ENCODE results near the gene IFT74. TPM values are rescaled to one million over a fixed set of nuclear protein-coding genes. Genes with fewer than 3 reads are reported as not detected.
A peak's percentile ranks its signal among the peaks of the same experiment; 100 is the strongest.
"Not testable (repeated sequence)": the region's sequence is repeated elsewhere in the genome, so short reads cannot be mapped to it uniquely, and the experiment has no call there.

Gene IFT74
- polyA plus RNA-seq, 3 donors = 33.4 to 47.1 (median 37.2) TPM

GRCh38 chr9:27047136-27047535, 90.9 kb downstream of the IFT74 start:
- DNase-seq (ENCODE audit: extremely low read depth in 1 of 11, low read depth in 9 of 11, low spot score in 4 of 11) = no peak

GRCh38 chr9:27053369-27054022, 97.3 kb downstream of the IFT74 start:
- peak in 4 of 11 donors; percentile 4 to 9 (median 6) for DNase-seq (ENCODE audit: extremely low read depth in 1 of 11, low read depth in 9 of 11, low spot score in 4 of 11)

- no peak for DNase-seq (ENCODE audit: extremely low read depth in 1 of 11, low read depth in 9 of 11, low spot score in 4 of 11)
These were observed 97.9 kb downstream of the IFT74 start for GRCh38 chr9:27054125-27054524.

DNA sequence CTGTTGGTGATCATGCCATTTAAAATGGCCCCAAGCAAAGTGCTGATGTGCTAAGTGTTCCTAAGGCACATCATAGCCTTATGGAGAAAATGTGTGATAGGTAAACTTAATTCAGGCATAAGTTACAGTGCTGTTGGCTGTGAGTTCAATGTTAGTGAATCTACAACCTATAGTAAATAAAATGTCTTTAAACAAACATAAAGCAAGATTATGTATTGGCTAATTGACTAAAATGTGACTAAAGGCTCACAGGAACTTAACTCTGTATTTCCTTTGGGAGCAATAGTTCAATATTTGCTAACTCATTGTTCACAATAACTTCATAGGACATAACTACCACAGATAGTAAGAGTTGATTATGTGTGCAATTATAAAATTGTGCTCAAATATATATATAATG, 98.6 kb downstream of the IFT74 start:
- no peak for DNase-seq (ENCODE audit: extremely low read depth in 1 of 11, low read depth in 9 of 11, low spot score in 4 of 11)

GRCh38 chr9:27059412-27059811, 103.2 kb downstream of the IFT74 start:
- DNase-seq (ENCODE audit: extremely low read depth in 1 of 11, low read depth in 9 of 11, low spot score in 4 of 11) = no peak

- no peak for DNase-seq (ENCODE audit: extremely low read depth in 1 of 11, low read depth in 9 of 11, low spot score in 4 of 11)
These were observed 103.7 kb downstream of the IFT74 start for GRCh38 chr9:27059907-27060306.

- DNase-seq (ENCODE audit: extremely low read depth in 1 of 11, low read depth in 9 of 11, low spot score in 4 of 11) = no peak
These were observed 109.1 kb downstream of the IFT74 start for GRCh38 chr9:27065288-27065687.

DNA sequence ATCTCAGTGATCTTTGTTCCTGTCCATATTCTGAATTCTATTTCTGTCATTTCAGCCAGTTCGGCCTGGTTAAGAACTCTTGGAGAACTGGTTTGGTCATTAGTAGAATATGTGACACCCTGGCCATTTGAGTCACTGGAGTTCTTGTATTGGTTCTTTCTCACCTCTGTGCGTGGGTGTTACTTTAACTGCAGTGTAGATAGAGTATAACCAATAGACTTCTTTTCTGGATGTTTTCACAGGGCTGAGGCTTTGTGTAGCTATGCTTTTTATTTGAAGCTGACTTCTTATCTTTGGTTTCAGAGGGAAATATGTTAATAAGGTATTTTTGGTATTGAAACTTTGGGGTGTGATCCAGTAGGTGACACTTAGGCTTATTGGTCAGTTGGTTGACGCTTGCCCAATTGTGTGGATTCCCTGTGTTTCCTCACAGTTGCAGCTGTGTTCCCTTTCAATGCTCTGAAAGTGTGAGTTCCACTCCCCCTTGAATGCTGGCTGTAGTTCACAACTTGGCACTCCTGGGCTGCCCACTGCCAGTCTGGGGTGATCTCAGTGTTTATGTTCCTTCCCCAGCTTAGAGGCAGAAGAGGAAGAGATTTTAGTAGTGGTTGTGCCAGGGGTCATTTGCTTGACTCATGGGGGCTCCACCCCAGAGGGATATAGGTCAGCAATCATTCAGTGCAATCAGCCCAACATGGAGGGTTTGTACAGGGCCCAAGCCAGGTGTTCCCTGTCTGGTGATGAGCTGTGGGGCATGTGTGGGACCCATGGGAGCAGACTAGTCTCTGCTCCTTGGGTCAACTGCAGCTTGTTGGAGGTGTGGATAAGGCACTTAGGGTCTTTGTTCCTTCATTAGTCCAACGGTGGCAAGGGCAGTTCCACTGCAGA, 117.9 kb downstream of the IFT74 start:
- no peak for DNase-seq (ENCODE audit: extremely low read depth in 1 of 11, low read depth in 9 of 11, low spot score in 4 of 11)

DNA sequence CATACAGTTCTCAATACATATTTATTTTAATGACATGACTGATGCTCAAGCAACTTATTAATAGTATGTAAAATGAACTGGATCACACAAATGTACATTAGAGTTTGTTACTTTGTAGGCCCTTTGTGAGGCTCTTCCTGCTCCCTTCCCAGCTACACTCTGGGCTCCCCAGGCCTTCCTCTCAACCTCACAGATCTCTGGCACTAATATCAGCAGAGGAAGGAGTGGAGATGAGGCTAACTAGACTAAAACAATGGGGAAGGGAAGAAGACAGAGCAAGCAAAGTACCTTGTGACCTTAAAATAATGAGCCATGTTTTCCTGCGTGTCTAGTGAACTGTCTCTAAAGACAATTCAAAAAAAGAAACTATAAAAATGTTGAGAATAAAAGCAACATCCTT, 122.5 kb downstream of the IFT74 start:
- peak in 1 of 11 donors; percentile 20 for DNase-seq (ENCODE audit: extremely low read depth in 1 of 11, low read depth in 9 of 11, low spot score in 4 of 11)

GRCh38 chr9:27085456-27085855, 129.2 kb downstream of the IFT74 start:
- DNase-seq (ENCODE audit: extremely low read depth in 1 of 11, low read depth in 9 of 11, low spot score in 4 of 11) = no peak

- no peak for DNase-seq (ENCODE audit: extremely low read depth in 1 of 11, low read depth in 9 of 11, low spot score in 4 of 11)
These were observed 130.8 kb downstream of the IFT74 start for GRCh38 chr9:27086818-27087680.

DNA sequence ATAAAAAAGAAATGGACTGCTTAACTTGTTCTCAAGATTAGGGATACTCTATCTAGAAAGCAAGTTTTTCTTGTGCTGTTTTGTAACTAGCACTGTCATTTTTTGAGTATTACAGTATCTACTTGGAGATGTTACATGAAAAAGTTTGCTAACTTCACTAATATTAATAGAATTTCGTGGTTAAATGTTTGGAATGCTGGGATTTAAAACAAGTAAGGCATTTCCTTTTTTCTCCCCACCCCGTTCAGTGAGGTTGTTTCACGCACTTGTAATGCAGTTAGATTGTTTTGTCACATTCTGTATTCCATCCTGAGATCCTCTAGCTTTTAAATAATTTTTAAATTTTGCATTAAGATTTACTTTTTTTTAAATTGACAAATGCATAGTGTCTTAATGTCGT, 132.8 kb downstream of the IFT74 start:
- no peak for DNase-seq (ENCODE audit: extremely low read depth in 1 of 11, low read depth in 9 of 11, low spot score in 4 of 11)

- no peak for DNase-seq (ENCODE audit: extremely low read depth in 1 of 11, low read depth in 9 of 11, low spot score in 4 of 11)
These were observed 133.5 kb downstream of the IFT74 start for GRCh38 chr9:27089706-27090105.

- DNase-seq (ENCODE audit: extremely low read depth in 1 of 11, low read depth in 9 of 11, low spot score in 4 of 11) = no peak
These were observed 134.0 kb downstream of the IFT74 start for GRCh38 chr9:27090231-27090630.

DNA sequence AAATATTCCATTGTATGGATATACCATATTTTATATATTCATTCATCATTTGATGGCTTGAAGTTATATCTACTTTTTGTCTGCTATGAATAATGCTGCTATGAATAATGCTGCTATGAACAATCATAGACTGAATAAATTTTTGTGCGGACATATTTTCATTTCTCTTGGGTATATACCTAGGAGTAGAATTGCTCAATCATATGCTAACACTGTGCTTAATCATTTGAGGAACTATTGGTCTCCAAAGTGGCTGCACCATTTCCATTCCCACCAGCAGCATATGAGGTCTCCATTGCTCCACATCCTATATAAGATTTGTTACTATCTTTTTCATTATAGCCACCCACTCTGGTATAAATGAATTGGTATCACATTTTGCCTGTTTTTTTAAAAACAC, 134.5 kb downstream of the IFT74 start:
- no peak for DNase-seq (ENCODE audit: extremely low read depth in 1 of 11, low read depth in 9 of 11, low spot score in 4 of 11)

DNA sequence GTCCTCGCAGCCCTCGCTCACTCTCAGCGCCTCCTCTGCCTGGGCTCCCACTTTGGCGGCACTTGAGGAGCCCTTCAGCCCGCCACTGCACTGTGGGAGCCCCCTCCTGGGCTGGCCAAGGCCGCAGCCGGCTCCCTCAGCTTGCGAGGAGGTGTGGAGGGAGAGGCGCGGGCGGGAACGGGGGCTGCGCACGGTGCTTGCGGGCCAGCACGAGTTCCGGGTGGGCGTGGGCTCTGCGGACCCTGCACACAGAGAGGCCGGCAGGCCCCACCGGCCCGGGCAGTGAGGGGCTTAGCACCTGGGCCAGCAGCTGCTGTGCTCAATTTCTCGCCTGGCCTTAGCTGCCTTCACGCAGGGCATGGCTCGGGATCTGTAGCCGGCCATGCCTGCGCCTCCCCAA, 136.3 kb downstream of the IFT74 start:
- DNase-seq (ENCODE audit: extremely low read depth in 1 of 11, low read depth in 9 of 11, low spot score in 4 of 11) = not testable (repeated sequence)

DNA sequence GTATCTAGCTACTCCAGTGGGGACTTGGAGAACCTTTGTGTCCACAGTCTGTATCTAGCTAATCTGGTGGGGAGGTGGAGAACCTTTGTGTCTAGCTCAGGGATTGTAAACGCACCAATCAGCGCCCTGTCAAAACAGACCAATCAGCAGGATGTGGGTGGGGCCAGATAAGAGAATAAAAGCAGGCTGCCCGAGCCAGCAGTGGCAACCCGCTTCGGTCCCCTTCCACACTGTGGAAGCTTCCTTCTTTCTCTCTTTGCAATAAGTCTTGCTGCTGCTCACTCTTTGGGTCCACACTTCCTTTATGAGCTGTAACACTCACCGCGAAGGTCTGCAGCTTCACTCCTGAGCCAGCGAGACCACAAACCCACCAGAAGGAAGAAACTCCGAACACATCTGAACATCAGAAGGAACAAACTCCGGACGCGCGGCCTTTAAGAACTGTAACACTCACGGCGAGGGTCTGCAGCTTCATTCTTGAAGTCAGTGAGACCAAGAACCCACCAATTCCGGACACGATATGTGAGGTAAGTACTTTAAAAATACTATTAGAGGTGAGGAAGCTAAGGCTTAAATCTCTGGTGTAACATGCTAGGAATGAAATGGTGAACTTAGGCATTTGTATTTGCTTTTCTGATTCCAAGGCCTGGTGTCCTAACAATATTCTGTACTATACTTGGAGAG, 137.3 kb downstream of the IFT74 start:
- not testable (repeated sequence) for DNase-seq (ENCODE audit: extremely low read depth in 1 of 11, low read depth in 9 of 11, low spot score in 4 of 11)

DNA sequence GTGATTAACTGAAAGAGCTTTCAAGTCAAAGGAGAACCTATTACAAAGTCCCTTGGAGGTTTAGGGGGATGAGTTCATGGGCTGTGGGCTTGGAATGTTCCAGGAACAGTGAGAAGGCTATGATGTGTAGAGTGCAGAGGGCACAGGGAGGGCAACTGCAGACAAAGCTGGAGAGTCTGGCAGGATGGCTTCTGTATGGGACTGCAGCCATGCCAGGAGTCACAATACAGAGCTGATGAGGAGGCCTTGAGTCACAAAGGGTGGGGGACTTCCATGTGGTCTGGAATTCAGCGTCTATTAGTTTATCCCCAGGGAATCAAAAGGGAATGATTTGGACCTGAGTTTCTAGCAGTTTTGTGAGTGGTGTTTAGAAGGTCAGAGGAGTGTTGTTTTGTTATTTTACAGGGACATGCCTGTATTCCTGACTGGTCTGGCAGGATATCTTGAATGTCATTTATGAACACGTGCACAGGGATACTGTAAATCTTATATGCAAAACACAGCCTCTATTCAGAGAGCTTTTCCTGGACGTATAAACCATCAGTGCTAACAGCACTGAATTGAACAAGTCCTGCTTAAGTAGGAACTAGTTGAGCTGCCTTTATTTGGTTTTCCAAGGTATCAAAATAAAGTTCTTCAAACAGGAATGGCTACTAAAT, 138.6 kb downstream of the IFT74 start:
- DNase-seq (ENCODE audit: extremely low read depth in 1 of 11, low read depth in 9 of 11, low spot score in 4 of 11) = no peak

DNA sequence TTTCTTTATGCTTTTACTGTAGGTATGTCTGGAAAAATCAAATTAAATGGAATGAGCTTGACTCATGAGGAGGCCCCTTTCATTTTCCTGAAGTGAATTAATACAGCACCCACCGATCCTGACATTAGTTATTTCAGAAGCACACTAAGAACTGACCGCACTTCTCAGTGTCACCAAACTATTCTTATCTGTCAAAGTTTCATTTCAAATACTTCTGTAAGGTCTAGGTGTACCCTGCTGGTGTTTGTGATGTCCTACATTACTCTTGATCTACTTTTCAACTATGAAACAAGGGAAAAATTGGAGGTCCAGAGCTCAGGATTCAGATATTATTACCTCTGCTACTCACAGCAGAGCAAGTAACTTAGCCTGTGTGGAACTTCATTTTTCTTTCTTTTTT, 151.0 kb downstream of the IFT74 start:
- DNase-seq (ENCODE audit: extremely low read depth in 1 of 11, low read depth in 9 of 11, low spot score in 4 of 11) = no peak
